Left lung (tissue), 10 donors: Measurements from ENCODE around the gene EED. TPM values are rescaled to one million over a fixed set of nuclear protein-coding genes. Genes with fewer than 3 reads are reported as not detected.
A peak's percentile ranks its signal among the peaks of the same experiment; 100 is the strongest.
"Not testable (repeated sequence)": the region's sequence is repeated elsewhere in the genome, so short reads cannot be mapped to it uniquely, and the experiment has no call there.

ENCODE experiments used
- ATAC-seq: fragments of 200-7000 bp; cut with Tn5 transposase; one replicate; pipeline ENCODE4 v1.9.1; 2020; ENCODE audit warnings: moderate library complexity
- DNase-seq, 4 donors: peaks; one replicate each; pipeline ENCODE4 v3.0.0-alpha.2; 2013 to 2020
- H3K27ac ChIP-seq, 2 donors: fragments of 200-600 bp; sonication (generic) in 1 of 2; one replicate each; pipeline versions ENCODE4 v1.5.0 to v1.8.0; 2020 to 2021
- H3K27me3 ChIP-seq, 2 donors: fragments of 200-600 bp; sonication (generic) in 1 of 2; one replicate each; pipeline versions ENCODE4 v1.5.0 to v1.8.0; 2020 to 2021
- H3K36me3 ChIP-seq, 2 donors: fragments of 200-600 bp; sonication (generic) in 1 of 2; one replicate each; pipeline versions ENCODE4 v1.5.0 to v1.8.0; 2020 to 2021
- H3K4me1 ChIP-seq, 2 donors: fragments of 200-600 bp; one replicate each; pipeline ENCODE4 v1.8.0; 2021
- H3K4me3 ChIP-seq, 2 donors: fragments of 200-600 bp; sonication (generic) in 1 of 2; one replicate each; pipeline versions ENCODE4 v1.5.0 to v1.8.0; 2020 to 2021; ENCODE audit warnings: mild to moderate bottlenecking in 1 of 2
- H3K9me3 ChIP-seq, 2 donors: fragments of 200-600 bp; sonication (generic) in 1 of 2; one replicate each; pipeline versions ENCODE4 v1.5.0 to v1.8.0; 2020 to 2021
- intact Hi-C, 2 donors: fragments of 100-400 bp; cut with DNase I; formaldehyde crosslinking; loops; one replicate each; pipeline versions ENCODE4 v1.11.2 to v1.14.2; 2022
- polyA plus RNA-seq, 6 donors: library from polyadenylated mRNA; unstranded; fragments of 120-200 nt; gene quantifications; one replicate each; pipeline ENCODE4 v1.2.1, GENCODE V29; 2013; ENCODE audit not compliant: insufficient read length in 6 of 6
- total RNA-seq, 2 donors: library from RNA; stranded (reverse); fragmentation: NEBNext Ultra II Directional; extraction: Animal tissue kit (Norgen Biotek cat#: 25700); gene quantifications; one replicate each; pipeline ENCODE4 v1.2.1, GENCODE V29; 2021
- TF ChIP-seq, protein P1 (sequence below), 2 donors: fragments of 200-600 bp; sonication (generic) in 1 of 2; IDR thresholded peaks; one replicate each; pipeline versions ENCODE4 v1.5.0 to v1.8.0; 2021; ENCODE audit warnings: antibody characterized with exemption in 2 of 2
- donor health status: DM: no; HTN: yes; CAD: no.
- donor health status: DM: no; HTN: no; CAD: no.

The EED gene
- total and polyA plus RNA-seq, 8 donors: 20.3 to 48.2 (median 37.7) TPM

DNA sequence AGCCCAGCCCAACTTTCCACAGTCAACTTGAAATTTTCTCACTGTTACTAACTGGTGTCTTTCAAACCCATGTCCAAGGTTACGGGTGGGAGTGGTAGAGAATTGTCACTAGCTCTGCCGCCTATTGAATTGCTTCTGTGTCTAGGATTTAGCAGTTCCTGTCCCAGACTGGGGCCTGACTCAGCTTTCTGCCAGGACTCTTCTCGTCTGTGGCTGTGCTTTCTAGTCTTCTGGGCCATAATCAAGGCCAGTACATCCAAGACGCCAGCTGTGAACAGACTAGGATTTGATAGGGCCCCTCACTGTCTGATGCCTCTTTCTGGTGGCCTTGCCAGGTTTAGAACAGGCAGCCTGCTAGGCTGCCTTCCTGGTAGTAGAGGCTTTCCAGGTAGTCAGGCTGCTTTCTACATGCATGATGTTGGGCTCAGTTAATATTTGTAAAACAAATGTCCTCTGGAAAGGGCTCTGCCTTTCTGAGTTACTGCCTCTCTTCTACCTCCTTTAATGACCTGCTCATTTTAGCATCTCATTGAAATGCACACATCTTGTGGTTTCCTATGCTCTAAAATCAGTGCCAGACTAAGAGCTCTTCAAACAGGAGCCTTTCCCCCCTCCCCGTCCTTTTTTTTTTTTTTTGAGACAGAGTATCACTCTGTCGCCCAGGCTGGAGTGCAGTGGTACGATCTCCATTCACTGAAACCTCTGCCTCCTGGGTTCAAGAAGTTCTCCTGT is 44.4 kb downstream of the EED start:
- Histone ChIP-seq H3K27me3 (no peaks in the 10 kb centered on the region), H3K4me1 (no peaks in the 10 kb centered on the region), H3K9me3 (no peaks in the 10 kb centered on the region), H3K27ac (no peak overlapping the region), H3K36me3 (peaks cover 0 to 14% of the 10 kb centered on the region in 2 donors), H3K4me3 (no peak overlapping the region)
- intact Hi-C loops: no loop called here
- TF ChIP-seq, protein P1, sequence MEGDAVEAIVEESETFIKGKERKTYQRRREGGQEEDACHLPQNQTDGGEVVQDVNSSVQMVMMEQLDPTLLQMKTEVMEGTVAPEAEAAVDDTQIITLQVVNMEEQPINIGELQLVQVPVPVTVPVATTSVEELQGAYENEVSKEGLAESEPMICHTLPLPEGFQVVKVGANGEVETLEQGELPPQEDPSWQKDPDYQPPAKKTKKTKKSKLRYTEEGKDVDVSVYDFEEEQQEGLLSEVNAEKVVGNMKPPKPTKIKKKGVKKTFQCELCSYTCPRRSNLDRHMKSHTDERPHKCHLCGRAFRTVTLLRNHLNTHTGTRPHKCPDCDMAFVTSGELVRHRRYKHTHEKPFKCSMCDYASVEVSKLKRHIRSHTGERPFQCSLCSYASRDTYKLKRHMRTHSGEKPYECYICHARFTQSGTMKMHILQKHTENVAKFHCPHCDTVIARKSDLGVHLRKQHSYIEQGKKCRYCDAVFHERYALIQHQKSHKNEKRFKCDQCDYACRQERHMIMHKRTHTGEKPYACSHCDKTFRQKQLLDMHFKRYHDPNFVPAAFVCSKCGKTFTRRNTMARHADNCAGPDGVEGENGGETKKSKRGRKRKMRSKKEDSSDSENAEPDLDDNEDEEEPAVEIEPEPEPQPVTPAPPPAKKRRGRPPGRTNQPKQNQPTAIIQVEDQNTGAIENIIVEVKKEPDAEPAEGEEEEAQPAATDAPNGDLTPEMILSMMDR (IDR thresholded peaks at IDR 0.05): no peak
- ATAC-seq (no peak), DNase-seq (no peak)

DNA sequence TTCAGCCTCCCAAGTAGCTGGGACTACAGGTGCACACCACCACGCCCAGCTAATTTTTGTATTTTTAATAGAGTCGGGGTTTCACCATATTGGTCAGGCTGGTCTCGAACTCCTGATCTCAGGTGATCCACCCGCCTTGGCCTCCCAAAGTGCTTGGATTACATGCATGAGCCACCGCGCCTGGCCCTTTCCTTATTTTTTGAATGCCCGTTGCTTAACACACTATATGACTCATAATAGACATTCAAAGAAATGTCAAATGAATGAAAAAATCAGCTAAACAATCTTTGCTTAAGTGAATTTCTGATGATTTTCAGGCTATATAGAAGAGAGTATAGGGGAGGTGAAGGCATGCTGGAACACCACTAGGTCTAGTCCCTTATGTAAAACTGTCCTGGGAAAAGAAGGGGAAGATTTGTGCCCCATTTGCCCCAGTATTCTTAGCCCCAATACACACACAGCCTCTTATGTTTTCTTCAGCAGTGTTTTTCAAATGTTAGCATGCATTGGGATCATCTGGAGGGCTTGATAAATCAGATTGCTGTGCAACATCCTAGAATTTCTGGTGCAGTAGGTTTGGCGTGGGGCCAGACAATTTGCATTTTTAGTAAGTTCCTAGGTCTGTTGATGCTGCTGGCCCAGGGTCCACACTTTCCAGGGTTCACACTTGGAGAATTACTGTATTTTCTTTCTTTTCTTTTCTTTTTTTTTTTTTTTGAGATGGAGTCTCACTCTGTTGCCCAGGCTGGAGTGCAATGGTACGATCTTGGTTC is 45.1 kb downstream of the EED start:
- H3K9me3 ChIP-seq, H3K4me3 ChIP-seq, ATAC-seq, DNase-seq, H3K27me3 ChIP-seq, H3K36me3 ChIP-seq, intact Hi-C loops, H3K4me1 ChIP-seq, H3K27ac ChIP-seq: not testable (repeated sequence)

DNA sequence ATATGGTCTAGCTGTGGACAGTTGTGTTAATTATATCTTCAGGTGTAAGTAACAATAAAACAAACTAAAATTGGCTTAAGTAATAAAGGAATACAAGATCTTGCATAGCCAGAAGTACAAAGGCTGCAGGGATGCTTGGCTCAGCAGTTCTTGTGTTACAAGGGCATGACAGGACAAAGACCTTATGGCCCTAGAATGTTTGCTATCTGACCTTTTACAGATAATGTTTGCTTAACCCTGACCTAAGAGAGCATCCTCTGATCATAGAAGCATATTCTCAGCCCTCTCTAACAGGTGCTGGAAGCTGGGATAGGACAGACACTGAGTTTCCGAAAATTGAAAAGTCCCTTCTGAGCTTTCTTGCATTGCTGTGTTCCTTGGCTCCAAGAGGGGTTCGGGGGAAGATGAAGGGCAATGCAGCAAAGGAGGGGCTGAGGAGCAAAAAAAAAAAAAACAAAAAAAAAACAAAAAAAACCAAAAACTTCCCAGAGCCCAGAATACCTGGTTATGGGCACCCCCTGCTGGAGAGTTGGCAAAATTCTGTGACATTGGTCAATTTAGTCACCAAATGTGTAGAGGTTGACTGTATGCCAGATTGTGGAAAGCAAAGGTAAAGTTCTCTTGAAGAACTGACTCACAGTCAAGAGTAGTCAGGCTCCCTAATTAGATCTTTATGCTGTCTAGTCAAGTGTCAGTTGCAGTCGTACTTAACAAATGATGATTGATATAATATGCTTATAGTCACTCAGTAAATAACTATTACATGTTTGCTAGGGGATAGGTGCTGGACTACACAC is 47.1 kb downstream of the EED start:
- TF ChIP-seq, protein P1 (IDR thresholded peaks at IDR 0.05): peak; percentile 48 to 52
- H3K9me3 ChIP-seq: no peaks in the 10 kb centered on the region
- no peaks in the 10 kb centered on the region for H3K4me1 ChIP-seq
- intact Hi-C loops: no loop called here
- ATAC-seq (peak; percentile 86), DNase-seq (peak in 1 of 4 donors; percentile 56)
- H3K36me3 ChIP-seq: no peaks in the 10 kb centered on the region
- H3K4me3 ChIP-seq: no peak overlapping the region
- H3K27ac ChIP-seq: no peak overlapping the region
- no peaks in the 10 kb centered on the region for H3K27me3 ChIP-seq

DNA sequence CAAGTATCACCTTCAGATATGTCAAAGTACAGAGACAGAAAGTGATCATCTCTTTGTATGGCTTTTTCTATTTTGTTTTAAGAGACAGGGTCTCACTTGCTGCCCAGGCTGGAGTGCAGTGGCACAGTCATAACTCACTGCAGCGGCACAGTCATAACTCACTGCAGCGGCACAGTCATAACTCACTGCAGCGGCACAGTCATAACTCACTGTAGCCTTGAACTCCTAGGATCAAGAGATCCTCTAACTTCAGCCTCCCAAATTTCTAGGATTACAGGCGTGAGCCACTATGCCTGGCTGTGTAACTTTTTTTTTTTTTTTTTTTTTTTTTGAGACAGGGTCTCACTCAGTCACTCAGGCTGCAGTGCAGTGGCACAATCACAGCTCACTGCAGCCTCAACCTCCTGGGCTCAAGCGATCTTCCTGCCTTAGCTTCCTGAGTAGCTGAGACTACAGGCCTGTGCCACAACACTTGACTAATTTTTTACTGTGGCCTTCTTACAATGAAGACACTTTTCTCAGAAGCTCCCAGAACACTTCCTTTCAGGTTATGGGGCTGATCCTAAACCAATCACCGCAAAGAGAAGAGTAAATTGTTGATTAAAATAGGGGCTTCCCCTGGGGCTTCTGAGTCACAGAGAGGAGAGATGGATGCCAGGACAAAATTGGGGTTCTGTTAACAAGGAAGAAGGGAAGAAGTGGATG is 48.5 kb downstream of the EED start:
- H3K4me3 ChIP-seq: no peak overlapping the region
- no peaks in the 10 kb centered on the region for H3K9me3 ChIP-seq
- ATAC-seq (no peak), DNase-seq (no peak)
- no peaks in the 10 kb centered on the region for H3K4me1 ChIP-seq
- TF ChIP-seq, protein P1 (IDR thresholded peaks at IDR 0.05): no peak
- H3K27me3 ChIP-seq: no peaks in the 10 kb centered on the region
- no peak overlapping the region for H3K27ac ChIP-seq
- no peaks in the 10 kb centered on the region for H3K36me3 ChIP-seq
- intact Hi-C loops: no loop called here

DNA sequence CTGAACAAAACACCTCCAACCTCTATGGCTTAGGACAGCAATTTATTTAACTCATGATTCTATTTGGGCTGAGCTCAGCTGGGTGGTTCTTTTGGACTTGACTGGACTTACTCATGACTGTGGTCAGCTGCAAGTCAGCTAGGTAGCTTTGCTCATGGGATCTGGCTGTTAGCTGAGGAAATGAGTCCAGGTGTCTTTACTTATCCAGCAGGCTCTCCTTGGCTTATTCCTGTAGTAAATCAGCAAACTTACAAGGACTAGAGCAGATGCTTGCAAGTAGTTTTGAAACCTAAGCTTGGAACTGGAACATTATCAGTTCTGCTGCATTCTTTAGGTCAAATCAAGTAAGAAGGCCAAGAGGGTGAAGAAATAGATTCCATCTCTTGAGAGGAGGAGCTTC is 49.5 kb downstream of the EED start:
- no peak overlapping the region for H3K27ac ChIP-seq
- intact Hi-C loops: no loop called here
- DNase-seq (no peak), ATAC-seq (no peak)
- TF ChIP-seq, protein P1 (IDR thresholded peaks at IDR 0.05): no peak
- no peak overlapping the region for H3K4me3 ChIP-seq
- no peaks in the 10 kb centered on the region for H3K27me3 ChIP-seq
- no peaks in the 10 kb centered on the region for H3K9me3 ChIP-seq
- no peaks in the 10 kb centered on the region for H3K4me1 ChIP-seq
- H3K36me3 ChIP-seq: no peaks in the 10 kb centered on the region
